Measurements from ENCODE around the gene ZNF169.
"Not testable (repeated sequence)": the region's sequence is repeated elsewhere in the genome, so short reads cannot be mapped to it uniquely, and the experiment has no call there.

DNA sequence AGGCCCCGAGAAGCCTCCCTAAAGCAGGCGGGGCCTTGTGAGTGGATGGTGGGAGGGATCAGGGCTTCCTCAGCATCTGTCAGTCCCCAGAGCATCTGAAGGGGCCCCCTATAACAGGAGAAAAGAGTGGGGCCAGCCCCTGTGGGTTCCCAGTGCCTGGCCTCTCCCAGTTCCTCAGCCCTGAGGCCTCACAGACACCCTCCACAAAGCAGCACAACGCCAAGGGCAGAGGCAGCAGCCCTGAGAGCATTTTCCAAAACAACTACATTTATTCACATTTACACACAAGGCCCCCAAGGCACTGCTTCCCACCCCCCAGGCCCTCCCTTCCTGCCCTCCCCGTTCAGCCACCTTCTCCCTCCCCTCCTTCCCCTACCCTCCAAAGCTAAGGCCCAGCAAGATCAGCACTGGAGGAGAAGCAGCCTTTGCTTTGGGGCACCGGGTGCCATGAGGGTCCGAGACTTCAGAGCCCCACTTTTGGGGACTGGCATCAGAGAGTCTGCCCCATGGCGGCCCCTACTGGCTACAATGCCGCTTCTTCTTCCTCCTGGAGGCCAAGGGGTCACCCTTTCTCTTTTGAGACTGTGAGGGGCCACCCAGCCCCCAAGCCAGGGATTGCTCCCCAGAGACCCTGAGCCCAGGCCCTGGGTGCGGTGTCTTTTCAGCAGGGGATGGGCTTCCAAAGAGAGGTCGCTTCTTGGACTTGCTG, 59.0 kb downstream of the ZNF169 start:
- TF ChIP-seq, protein P1, sequence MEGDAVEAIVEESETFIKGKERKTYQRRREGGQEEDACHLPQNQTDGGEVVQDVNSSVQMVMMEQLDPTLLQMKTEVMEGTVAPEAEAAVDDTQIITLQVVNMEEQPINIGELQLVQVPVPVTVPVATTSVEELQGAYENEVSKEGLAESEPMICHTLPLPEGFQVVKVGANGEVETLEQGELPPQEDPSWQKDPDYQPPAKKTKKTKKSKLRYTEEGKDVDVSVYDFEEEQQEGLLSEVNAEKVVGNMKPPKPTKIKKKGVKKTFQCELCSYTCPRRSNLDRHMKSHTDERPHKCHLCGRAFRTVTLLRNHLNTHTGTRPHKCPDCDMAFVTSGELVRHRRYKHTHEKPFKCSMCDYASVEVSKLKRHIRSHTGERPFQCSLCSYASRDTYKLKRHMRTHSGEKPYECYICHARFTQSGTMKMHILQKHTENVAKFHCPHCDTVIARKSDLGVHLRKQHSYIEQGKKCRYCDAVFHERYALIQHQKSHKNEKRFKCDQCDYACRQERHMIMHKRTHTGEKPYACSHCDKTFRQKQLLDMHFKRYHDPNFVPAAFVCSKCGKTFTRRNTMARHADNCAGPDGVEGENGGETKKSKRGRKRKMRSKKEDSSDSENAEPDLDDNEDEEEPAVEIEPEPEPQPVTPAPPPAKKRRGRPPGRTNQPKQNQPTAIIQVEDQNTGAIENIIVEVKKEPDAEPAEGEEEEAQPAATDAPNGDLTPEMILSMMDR (conservative IDR thresholded peaks at IDR 0.05; ENCODE audit: low read depth in 2 of 2) = not testable (repeated sequence)
- TF ChIP-seq CREB1 (CRISPR knock-in tag; IDR thresholded peaks at IDR 0.05; ENCODE audit: low read depth); POLR2AphosphoS5 (IDR thresholded peaks at IDR 0.05; ENCODE audit: low read depth); EZH2 (IDR thresholded peaks at IDR 0.05; ENCODE audit: low read depth, unreplicated experiment); EZH2phosphoT487 (IDR thresholded peaks at IDR 0.05; ENCODE audit: unreplicated experiment); ZNF114 (CRISPR knock-in tag; IDR thresholded peaks at IDR 0.05); ZNF331 (CRISPR knock-in tag; IDR thresholded peaks at IDR 0.05; ENCODE audit: low read depth); STAT1 (IDR thresholded peaks at IDR 0.05; ENCODE audit: unreplicated experiment); NANOG (IDR thresholded peaks at IDR 0.05; ENCODE audit: borderline replicate concordance); JUNB (IDR thresholded peaks at IDR 0.05; ENCODE audit: unreplicated experiment): not testable (repeated sequence)
- TF ChIP-seq, protein P2, sequence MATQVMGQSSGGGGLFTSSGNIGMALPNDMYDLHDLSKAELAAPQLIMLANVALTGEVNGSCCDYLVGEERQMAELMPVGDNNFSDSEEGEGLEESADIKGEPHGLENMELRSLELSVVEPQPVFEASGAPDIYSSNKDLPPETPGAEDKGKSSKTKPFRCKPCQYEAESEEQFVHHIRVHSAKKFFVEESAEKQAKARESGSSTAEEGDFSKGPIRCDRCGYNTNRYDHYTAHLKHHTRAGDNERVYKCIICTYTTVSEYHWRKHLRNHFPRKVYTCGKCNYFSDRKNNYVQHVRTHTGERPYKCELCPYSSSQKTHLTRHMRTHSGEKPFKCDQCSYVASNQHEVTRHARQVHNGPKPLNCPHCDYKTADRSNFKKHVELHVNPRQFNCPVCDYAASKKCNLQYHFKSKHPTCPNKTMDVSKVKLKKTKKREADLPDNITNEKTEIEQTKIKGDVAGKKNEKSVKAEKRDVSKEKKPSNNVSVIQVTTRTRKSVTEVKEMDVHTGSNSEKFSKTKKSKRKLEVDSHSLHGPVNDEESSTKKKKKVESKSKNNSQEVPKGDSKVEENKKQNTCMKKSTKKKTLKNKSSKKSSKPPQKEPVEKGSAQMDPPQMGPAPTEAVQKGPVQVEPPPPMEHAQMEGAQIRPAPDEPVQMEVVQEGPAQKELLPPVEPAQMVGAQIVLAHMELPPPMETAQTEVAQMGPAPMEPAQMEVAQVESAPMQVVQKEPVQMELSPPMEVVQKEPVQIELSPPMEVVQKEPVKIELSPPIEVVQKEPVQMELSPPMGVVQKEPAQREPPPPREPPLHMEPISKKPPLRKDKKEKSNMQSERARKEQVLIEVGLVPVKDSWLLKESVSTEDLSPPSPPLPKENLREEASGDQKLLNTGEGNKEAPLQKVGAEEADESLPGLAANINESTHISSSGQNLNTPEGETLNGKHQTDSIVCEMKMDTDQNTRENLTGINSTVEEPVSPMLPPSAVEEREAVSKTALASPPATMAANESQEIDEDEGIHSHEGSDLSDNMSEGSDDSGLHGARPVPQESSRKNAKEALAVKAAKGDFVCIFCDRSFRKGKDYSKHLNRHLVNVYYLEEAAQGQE (IDR thresholded peaks at IDR 0.05; ENCODE audit: unreplicated experiment) = not testable (repeated sequence)
- TF ChIP-seq, protein P3, sequence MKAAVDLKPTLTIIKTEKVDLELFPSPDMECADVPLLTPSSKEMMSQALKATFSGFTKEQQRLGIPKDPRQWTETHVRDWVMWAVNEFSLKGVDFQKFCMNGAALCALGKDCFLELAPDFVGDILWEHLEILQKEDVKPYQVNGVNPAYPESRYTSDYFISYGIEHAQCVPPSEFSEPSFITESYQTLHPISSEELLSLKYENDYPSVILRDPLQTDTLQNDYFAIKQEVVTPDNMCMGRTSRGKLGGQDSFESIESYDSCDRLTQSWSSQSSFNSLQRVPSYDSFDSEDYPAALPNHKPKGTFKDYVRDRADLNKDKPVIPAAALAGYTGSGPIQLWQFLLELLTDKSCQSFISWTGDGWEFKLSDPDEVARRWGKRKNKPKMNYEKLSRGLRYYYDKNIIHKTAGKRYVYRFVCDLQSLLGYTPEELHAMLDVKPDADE (IDR thresholded peaks at IDR 0.05) = not testable (repeated sequence)
- TF ChIP-seq, protein P4, sequence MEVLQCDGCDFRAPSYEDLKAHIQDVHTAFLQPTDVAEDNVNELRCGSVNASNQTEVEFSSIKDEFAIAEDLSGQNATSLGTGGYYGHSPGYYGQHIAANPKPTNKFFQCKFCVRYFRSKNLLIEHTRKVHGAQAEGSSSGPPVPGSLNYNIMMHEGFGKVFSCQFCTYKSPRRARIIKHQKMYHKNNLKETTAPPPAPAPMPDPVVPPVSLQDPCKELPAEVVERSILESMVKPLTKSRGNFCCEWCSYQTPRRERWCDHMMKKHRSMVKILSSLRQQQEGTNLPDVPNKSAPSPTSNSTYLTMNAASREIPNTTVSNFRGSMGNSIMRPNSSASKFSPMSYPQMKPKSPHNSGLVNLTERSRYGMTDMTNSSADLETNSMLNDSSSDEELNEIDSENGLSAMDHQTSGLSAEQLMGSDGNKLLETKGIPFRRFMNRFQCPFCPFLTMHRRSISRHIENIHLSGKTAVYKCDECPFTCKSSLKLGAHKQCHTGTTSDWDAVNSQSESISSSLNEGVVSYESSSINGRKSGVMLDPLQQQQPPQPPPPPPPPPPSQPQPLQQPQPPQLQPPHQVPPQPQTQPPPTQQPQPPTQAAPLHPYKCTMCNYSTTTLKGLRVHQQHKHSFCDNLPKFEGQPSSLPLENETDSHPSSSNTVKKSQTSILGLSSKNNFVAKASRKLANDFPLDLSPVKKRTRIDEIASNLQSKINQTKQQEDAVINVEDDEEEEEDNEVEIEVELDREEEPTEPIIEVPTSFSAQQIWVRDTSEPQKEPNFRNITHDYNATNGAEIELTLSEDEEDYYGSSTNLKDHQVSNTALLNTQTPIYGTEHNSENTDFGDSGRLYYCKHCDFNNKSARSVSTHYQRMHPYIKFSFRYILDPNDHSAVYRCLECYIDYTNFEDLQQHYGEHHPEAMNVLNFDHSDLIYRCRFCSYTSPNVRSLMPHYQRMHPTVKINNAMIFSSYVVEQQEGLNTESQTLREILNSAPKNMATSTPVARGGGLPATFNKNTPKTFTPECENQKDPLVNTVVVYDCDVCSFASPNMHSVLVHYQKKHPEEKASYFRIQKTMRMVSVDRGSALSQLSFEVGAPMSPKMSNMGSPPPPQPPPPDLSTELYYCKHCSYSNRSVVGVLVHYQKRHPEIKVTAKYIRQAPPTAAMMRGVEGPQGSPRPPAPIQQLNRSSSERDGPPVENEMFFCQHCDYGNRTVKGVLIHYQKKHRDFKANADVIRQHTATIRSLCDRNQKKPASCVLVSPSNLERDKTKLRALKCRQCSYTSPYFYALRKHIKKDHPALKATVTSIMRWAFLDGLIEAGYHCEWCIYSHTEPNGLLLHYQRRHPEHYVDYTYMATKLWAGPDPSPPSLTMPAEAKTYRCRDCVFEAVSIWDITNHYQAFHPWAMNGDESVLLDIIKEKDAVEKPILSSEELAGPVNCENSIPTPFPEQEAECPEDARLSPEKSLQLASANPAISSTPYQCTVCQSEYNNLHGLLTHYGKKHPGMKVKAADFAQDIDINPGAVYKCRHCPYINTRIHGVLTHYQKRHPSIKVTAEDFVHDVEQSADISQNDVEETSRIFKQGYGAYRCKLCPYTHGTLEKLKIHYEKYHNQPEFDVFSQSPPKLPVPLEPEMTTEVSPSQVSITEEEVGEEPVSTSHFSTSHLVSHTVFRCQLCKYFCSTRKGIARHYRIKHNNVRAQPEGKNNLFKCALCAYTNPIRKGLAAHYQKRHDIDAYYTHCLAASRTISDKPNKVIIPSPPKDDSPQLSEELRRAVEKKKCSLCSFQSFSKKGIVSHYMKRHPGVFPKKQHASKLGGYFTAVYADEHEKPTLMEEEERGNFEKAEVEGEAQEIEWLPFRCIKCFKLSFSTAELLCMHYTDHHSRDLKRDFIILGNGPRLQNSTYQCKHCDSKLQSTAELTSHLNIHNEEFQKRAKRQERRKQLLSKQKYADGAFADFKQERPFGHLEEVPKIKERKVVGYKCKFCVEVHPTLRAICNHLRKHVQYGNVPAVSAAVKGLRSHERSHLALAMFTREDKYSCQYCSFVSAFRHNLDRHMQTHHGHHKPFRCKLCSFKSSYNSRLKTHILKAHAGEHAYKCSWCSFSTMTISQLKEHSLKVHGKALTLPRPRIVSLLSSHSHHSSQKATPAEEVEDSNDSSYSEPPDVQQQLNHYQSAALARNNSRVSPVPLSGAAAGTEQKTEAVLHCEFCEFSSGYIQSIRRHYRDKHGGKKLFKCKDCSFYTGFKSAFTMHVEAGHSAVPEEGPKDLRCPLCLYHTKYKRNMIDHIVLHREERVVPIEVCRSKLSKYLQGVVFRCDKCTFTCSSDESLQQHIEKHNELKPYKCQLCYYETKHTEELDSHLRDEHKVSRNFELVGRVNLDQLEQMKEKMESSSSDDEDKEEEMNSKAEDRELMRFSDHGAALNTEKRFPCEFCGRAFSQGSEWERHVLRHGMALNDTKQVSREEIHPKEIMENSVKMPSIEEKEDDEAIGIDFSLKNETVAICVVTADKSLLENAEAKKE (CRISPR knock-in tag; IDR thresholded peaks at IDR 0.05) = not testable (repeated sequence)
